ENCODE data around the gene TRPM1. TPM values are rescaled to one million over a fixed set of nuclear protein-coding genes. Genes with fewer than 3 reads are reported as not detected.

Gene TRPM1
- total and polyA plus RNA-seq, 12 donors: 0.34 TPM; not detected in 11

DNA sequence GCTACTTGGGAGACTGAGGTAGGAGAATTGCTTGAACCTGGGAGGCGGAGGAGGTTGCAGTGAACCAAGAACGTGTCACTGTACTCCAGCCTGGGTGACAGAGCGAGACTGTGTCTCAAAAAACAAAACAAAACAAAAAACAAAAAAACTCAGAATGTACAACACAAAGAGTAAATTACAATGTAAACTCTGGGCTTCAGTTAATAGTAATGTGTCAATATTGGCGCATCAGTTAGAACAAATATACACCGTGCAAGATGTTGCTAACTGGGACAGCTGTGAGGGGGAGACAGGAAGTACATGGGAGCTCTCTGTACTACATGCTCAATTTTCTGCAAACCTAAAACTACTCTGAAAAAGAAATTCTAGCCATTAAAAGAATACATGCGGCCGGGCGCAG, 23.5 kb upstream of the TRPM1 start:
- Histone ChIP-seq H3K27ac (no peak overlapping the region), H3K4me1 (replicated peaks in 1 of 2) (no peaks in the 10 kb centered on the region), H3K9me3 (replicated peaks in 1 of 3) (peaks cover 0 to 4% (median 0%) of the 10 kb centered on the region in 3 donors), H3K27me3 (no peaks in the 10 kb centered on the region), H3K4me3 (no peak overlapping the region), H3K36me3 (replicated peaks in 1 of 2) (no peaks in the 10 kb centered on the region)
- intact Hi-C loops (cut with DNase I): loop anchor here in 1 of 2 donors (5.0 to 10.0 kb wide), 2 partner anchors 160 to 463 kb away; no protein-coding TSS in a partner anchor
- no peak for DNase-seq
- 86 to 89% (median 88%) methylated on average over 6 to 8 of the region's 8 CpGs for WGBS, 4 donors
- TF ChIP-seq POLR2A (IDR thresholded peaks at IDR 0.05) (no peak), CTCF (IDR thresholded peaks at IDR 0.05) (no peak)

DNA sequence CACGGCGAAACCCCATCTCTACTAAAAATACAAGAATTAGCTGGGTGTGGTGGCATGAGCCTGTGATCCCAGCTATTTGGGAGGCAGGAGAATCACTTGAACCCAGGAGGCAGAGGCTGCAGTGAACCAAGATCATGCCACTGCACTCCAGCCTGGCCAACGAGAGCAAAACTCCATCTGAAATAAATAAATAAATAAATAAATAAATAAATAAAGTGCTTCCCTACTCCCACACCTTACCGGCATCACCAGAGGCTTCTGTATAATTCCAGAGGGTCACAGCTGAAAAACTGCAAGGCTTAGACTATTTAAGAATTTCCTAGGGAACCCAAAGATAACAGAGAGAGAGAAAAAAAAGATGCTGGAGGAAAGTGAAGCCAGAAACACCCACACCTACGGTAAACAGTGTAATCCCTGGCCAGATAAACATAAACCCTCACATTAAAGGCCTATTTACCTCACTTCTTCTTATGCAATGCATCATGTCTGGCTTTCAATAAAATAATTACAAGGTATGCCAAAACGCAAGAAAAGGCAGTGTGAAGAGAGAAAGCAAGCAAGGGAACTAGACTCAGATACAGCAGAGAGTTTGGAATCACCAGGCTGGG, 15.0 kb upstream of the TRPM1 start:
- DNase-seq: no peak
- Histone ChIP-seq H3K9me3 (replicated peaks in 1 of 3) (no peaks in the 10 kb centered on the region), H3K27ac (no peak overlapping the region), H3K27me3 (no peaks in the 10 kb centered on the region), H3K4me3 (no peak overlapping the region), H3K4me1 (replicated peaks in 1 of 2) (no peaks in the 10 kb centered on the region), H3K36me3 (replicated peaks in 1 of 2) (no peaks in the 10 kb centered on the region)
- 63 to 91% (median 82%) methylated on average over 4 to 6 of the region's 6 CpGs for WGBS, 4 donors
- intact Hi-C loops (cut with DNase I): no loop called here
- TF ChIP-seq POLR2A (IDR thresholded peaks at IDR 0.05): no peak
- TF ChIP-seq CTCF (IDR thresholded peaks at IDR 0.05): no peak

GRCh38 chr15:31111091-31111647, 9.6 kb upstream of the TRPM1 start:
- Histone ChIP-seq H3K27ac (no peak overlapping the region), H3K4me1 (replicated peaks in 1 of 2) (no peaks in the 10 kb centered on the region), H3K27me3 (no peaks in the 10 kb centered on the region), H3K36me3 (replicated peaks in 1 of 2) (no peaks in the 10 kb centered on the region), H3K9me3 (replicated peaks in 1 of 3) (no peaks in the 10 kb centered on the region), H3K4me3 (no peak overlapping the region)
- intact Hi-C loops (cut with DNase I): no loop called here
- 66 to 75% (median 70%) methylated on average over 5 of the region's 5 CpGs for WGBS, 4 donors
- TF ChIP-seq POLR2A (IDR thresholded peaks at IDR 0.05) (no peak), CTCF (IDR thresholded peaks at IDR 0.05) (no peak)
- DNase-seq: no peak

- H3K9me3 ChIP-seq (replicated peaks in 1 of 3): no peaks in the 10 kb centered on the region
- H3K36me3 ChIP-seq (replicated peaks in 1 of 2): no peaks in the 10 kb centered on the region
- intact Hi-C loops (cut with DNase I): no loop called here
- no peak overlapping the region for H3K27ac ChIP-seq
- DNase-seq: no peak
- no peaks in the 10 kb centered on the region for H3K4me1 ChIP-seq (replicated peaks in 1 of 2)
- H3K27me3 ChIP-seq: no peaks in the 10 kb centered on the region
- TF ChIP-seq CTCF (IDR thresholded peaks at IDR 0.05) (no peak), POLR2A (IDR thresholded peaks at IDR 0.05) (no peak)
- no peak overlapping the region for H3K4me3 ChIP-seq
- 76 to 92% (median 86%) methylated on average over 4 of the region's 4 CpGs for WGBS, 4 donors
These were observed 7.3 kb upstream of the TRPM1 start for GRCh38 chr15:31108836-31109235.

All from adrenal gland (tissue), 12 donors.